22Rv1 (cell line): ENCODE results near the gene POLA1.

Experiments
- ZFX ChIP-seq: fragments of 450-650 bp; IDR thresholded peaks from 2 replicates; pipeline ENCODE4 v1.6.1; 2017; ENCODE audit warnings: antibody characterized with exemption, borderline replicate concordance
- TF ChIP-seq, protein P1 (sequence below): fragments of 450-650 bp; IDR thresholded peaks from 2 replicates; pipeline ENCODE4 v1.5.1; 2017; ENCODE audit warnings: mild to moderate bottlenecking

DNA sequence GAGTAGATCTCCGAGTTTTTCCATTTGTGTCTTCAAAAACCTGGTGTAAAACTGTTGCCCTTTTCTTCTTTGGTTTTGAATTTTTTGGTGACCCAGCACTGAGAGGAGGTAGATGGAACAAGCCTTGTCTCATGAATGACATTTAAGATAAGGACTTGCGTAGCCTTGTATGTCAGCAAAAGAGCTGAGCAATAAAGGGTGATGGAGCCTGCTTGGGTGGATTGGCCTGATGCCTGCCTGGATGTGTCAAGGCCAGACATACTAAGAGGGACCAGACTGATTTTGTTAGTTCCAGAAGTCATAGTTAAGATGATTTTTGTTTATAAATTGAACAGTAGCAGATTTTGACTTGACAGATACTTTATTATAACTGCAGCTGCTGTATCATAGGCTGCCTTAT is 134.9 kb downstream of the POLA1 start:
- TF ChIP-seq, protein P1, sequence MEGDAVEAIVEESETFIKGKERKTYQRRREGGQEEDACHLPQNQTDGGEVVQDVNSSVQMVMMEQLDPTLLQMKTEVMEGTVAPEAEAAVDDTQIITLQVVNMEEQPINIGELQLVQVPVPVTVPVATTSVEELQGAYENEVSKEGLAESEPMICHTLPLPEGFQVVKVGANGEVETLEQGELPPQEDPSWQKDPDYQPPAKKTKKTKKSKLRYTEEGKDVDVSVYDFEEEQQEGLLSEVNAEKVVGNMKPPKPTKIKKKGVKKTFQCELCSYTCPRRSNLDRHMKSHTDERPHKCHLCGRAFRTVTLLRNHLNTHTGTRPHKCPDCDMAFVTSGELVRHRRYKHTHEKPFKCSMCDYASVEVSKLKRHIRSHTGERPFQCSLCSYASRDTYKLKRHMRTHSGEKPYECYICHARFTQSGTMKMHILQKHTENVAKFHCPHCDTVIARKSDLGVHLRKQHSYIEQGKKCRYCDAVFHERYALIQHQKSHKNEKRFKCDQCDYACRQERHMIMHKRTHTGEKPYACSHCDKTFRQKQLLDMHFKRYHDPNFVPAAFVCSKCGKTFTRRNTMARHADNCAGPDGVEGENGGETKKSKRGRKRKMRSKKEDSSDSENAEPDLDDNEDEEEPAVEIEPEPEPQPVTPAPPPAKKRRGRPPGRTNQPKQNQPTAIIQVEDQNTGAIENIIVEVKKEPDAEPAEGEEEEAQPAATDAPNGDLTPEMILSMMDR: no peak
- no peak for TF ChIP-seq ZFX
